B cell (primary cell): Measurements from ENCODE around the gene SIPA1L3. TPM values are rescaled to one million over a fixed set of nuclear protein-coding genes. Genes with fewer than 3 reads are reported as not detected.

ENCODE experiments used
- ATAC-seq: fragments of 200-7000 bp; cut with Tn5 transposase; one replicate; pipeline ENCODE4 v1.10.0; 2021; ENCODE audit warnings: low read depth, mild to moderate bottlenecking, moderate number of reproducible peaks, moderate library complexity
- CTCF ChIA-PET: fragments of 350-600 bp; sonication (Branson Sonifier 250); formaldehyde crosslinking; loops from one replicate; lab custom pipeline; 2021; ENCODE audit warnings: antibody characterized with exemption, inconsistent platforms; lab: Charles Lee
- POLR2A ChIA-PET: fragments of 350-600 bp; sonication (Branson Sonifier 250); formaldehyde crosslinking; loops from one replicate; lab custom pipeline; 2021; ENCODE audit warnings: antibody characterized with exemption; lab: Charles Lee
- DNase-seq: peaks from one replicate; pipeline ENCODE4 v3.0.0; 2013
- H2AFZ ChIP-seq: 2 replicates; pipeline ENCODE4 v1.6.1; 2012; ENCODE audit warnings: mild to moderate bottlenecking, low read depth, low read length; ENCODE audit not compliant: insufficient read depth, poor library complexity, severe bottlenecking
- H3K27ac ChIP-seq, 2 donors: 1 replicate in 1 of 2; 2 replicates in 1 of 2; pipeline ENCODE4 v1.5.1; 2012 to 2013; ENCODE audit warnings: low read length in 2 of 2, mild to moderate bottlenecking in 2 of 2, moderate library complexity in 1 of 2
- H3K27me3 ChIP-seq, 4 experiments: fragments of 200-600 bp in 1 of 4; sonication (generic) in 1 of 4; replicated peaks in 1 of 4; 1 replicate in 2 of 4; 2 replicates in 2 of 4; pipeline versions ENCODE4 v1.6.1 to v1.7.0; 2013 to 2016; ENCODE audit warnings: low read length in 3 of 4, mild to moderate bottlenecking in 2 of 4, mixed read lengths in 1 of 4, moderate library complexity in 1 of 4; ENCODE audit not compliant: insufficient read depth in 4 of 4, control insufficient read depth in 3 of 4; ENCODE audit errors: control extremely low read depth in 1 of 4
- H3K36me3 ChIP-seq, 2 experiments: replicated peaks in 1 of 2; 1 replicate in 1 of 2; 2 replicates in 1 of 2; pipeline versions ENCODE4 v1.6.1 to v1.7.1; 2013; ENCODE audit warnings: low read length in 1 of 2; ENCODE audit not compliant: insufficient read depth in 2 of 2, control insufficient read depth in 1 of 2; ENCODE audit errors: control extremely low read depth in 1 of 2, extremely low read depth in 1 of 2
- H3K4me1 ChIP-seq, 2 donors: fragments of 200-600 bp in 1 of 2; sonication (generic) in 1 of 2; 1 replicate in 1 of 2; 2 replicates in 1 of 2; pipeline versions ENCODE4 v1.5.1 to v1.6.1; 2013 to 2017; ENCODE audit warnings: low read length in 2 of 2; ENCODE audit not compliant: control insufficient read depth in 2 of 2, insufficient read depth in 2 of 2
- H3K4me2 ChIP-seq: replicated peaks from 2 replicates; pipeline ENCODE3; 2012; ENCODE audit warnings: mild to moderate bottlenecking, low read depth, low read length; ENCODE audit not compliant: poor library complexity, severe bottlenecking
- H3K4me3 ChIP-seq, 5 experiments: fragments of 200-600 bp in 1 of 5; sonication (generic) in 1 of 5; 1 replicate in 3 of 5; 2 replicates in 2 of 5; pipeline versions ENCODE4 v1.5.1 to v1.7.0; 2011 to 2016; ENCODE audit warnings: low read length in 4 of 5, mild to moderate bottlenecking in 4 of 5, low read depth in 2 of 5, control low read depth in 1 of 5, moderate library complexity in 1 of 5; ENCODE audit not compliant: insufficient read depth in 1 of 5; ENCODE audit errors: control extremely low read depth in 1 of 5, extremely low read depth in 1 of 5
- H3K79me2 ChIP-seq: fragments of 200-600 bp; sonication (generic); one replicate; pipeline ENCODE4 v1.6.0; 2016; ENCODE audit warnings: low read length; ENCODE audit not compliant: control insufficient read depth, insufficient read depth
- H3K9ac ChIP-seq: fragments of 200-600 bp; sonication (generic); 2 replicates; pipeline ENCODE4 v1.6.1; 2017; ENCODE audit warnings: mild to moderate bottlenecking, low read length, moderate library complexity
- H3K9me3 ChIP-seq, 3 donors: one replicate each; pipeline versions ENCODE4 v1.6.1 to v1.7.1; 2013; ENCODE audit warnings: low read length in 2 of 3; ENCODE audit not compliant: control insufficient read depth in 2 of 3, insufficient read depth in 1 of 3; ENCODE audit errors: control extremely low read depth in 1 of 3
- H4K20me1 ChIP-seq: 2 replicates; pipeline ENCODE4 v1.6.0; 2012; ENCODE audit warnings: mild to moderate bottlenecking, low read length; ENCODE audit not compliant: insufficient read depth, control insufficient read depth, poor library complexity, severe bottlenecking
- H3K27ac Mint-ChIP-seq: one replicate; pipeline ENCODE4 v1.8.0; 2021; ENCODE audit warnings: mixed read lengths
- H3K27me3 Mint-ChIP-seq: one replicate; pipeline ENCODE4 v1.8.0; 2021; ENCODE audit warnings: mixed read lengths
- H3K4me1 Mint-ChIP-seq: one replicate; pipeline ENCODE4 v1.8.0; 2021; ENCODE audit warnings: mixed read lengths
- H3K4me3 Mint-ChIP-seq: one replicate; pipeline ENCODE4 v1.8.0; 2021; ENCODE audit warnings: mixed read lengths
- H3K9me3 Mint-ChIP-seq: one replicate; pipeline ENCODE4 v1.8.0; 2022; ENCODE audit warnings: mixed read lengths; ENCODE audit not compliant: insufficient read depth
- EZH2 ChIP-seq: IDR thresholded peaks from 2 replicates; pipeline ENCODE4 v1.6.1; 2012; ENCODE audit warnings: borderline replicate concordance, low read depth, mild to moderate bottlenecking, moderate library complexity, low read length; ENCODE audit not compliant: insufficient read depth, poor library complexity, severe bottlenecking
- WGBS: methylation state at CpG from one replicate; pipeline ENCODE4 v1.1.5; 2013; ENCODE audit warnings: missing lambda C conversion rate; ENCODE audit not compliant: insufficient coverage; 5-methylcytosine and 5-hydroxymethylcytosine counted together
- intact Hi-C: fragments of 100-400 bp; cut with micrococcal nuclease; formaldehyde crosslinking; loops from one replicate; pipeline ENCODE4 v1.10.0; 2022
- polyA plus RNA-seq: library from polyadenylated mRNA; depleted of rRNA; stranded (reverse); fragments of >200 nt; gene quantifications from 2 replicates; pipeline ENCODE4 v1.2.3, GENCODE V29; 2012
- total RNA-seq, 2 donors: library from RNA; stranded (reverse); fragments of 120-200 nt in 1 of 2; gene quantifications; 1 replicate in 1 of 2; 2 replicates in 1 of 2; pipeline versions ENCODE4 v1.2.3 to v1.2.4, GENCODE V29; 2013 to 2022
- TF ChIP-seq, protein P1 (sequence below): fragments of 200-600 bp; IDR thresholded peaks from one replicate; pipeline ENCODE4 v1.8.0; 2022; ENCODE audit warnings: antibody characterized with exemption, mild to moderate bottlenecking

Gene SIPA1L3
- total and polyA plus RNA-seq, 2 donors (not counting 1 experiment from before 2014, with no cell fraction given), result 48.3 to 295 TPM

DNA sequence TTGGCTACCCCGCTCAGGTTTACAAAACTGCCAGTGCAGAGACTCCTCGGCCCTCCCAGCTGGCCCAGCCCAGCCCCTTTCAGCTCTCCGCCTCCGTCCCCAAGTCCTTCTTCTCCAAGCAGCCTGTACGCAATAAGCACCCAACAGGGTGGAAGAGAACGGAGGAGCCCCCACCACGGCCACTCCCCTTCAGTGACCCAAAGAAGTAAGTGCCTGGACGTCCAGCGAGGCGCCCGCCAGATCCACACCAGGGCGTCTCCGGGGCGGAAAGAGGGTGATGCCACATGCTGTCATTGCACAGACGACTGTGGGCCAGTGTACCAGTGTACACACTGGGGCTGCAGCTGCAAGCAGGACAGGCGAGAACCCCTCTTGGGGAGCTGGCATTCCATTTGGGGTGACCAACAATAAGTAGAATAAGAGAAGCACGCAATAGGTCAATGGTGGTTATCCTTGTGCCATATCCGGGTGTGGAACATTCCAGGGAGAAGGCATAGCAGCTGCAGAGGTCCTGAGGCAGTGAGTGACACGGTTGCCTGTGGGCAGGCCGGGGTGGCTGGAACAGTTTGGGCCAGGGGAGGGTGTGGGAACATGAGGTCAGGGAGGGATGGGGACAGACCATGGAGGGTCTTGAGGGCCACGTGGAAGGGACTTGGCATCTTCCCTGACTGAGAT, 275.7 kb downstream of the SIPA1L3 start:
- TF ChIP-seq, protein P1, sequence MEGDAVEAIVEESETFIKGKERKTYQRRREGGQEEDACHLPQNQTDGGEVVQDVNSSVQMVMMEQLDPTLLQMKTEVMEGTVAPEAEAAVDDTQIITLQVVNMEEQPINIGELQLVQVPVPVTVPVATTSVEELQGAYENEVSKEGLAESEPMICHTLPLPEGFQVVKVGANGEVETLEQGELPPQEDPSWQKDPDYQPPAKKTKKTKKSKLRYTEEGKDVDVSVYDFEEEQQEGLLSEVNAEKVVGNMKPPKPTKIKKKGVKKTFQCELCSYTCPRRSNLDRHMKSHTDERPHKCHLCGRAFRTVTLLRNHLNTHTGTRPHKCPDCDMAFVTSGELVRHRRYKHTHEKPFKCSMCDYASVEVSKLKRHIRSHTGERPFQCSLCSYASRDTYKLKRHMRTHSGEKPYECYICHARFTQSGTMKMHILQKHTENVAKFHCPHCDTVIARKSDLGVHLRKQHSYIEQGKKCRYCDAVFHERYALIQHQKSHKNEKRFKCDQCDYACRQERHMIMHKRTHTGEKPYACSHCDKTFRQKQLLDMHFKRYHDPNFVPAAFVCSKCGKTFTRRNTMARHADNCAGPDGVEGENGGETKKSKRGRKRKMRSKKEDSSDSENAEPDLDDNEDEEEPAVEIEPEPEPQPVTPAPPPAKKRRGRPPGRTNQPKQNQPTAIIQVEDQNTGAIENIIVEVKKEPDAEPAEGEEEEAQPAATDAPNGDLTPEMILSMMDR, result no peak
- TF ChIP-seq EZH2, result no peak
- no peak for DNase-seq
- ChIA-PET CTCF (no interaction called here), POLR2A (no interaction called here)
- Histone ChIP-seq H3K4me1 (no peaks in the 10 kb centered on the region), H3K27ac (no peak overlapping the region), H3K4me2 (no peak overlapping the region), H3K27me3 (no peaks in the 10 kb centered on the region), H2AFZ (no peak overlapping the region), H3K9ac (no peak overlapping the region), H3K9me3 (peaks cover 6 to 29% (median 10%) of the 10 kb centered on the region in 3 donors), H3K79me2 (peaks cover 16% of the 10 kb centered on the region), H4K20me1 (peaks cover 58% of the 10 kb centered on the region), H3K4me3 (no peak overlapping the region), H3K36me3 (peaks cover 19 to 69% of the 10 kb centered on the region in 2 experiments)
- H3K27me3 Mint-ChIP-seq, result no peaks in the 10 kb centered on the region
- peaks cover 5% of the 10 kb centered on the region for H3K9me3 Mint-ChIP-seq
- H3K27ac Mint-ChIP-seq, result no peak overlapping the region
- intact Hi-C loops, result no loop called here
- 98% methylated on average over 21 of the region's 21 CpGs for WGBS
- ATAC-seq, result no peak
- H3K4me3 Mint-ChIP-seq, result no peak overlapping the region
- peaks cover 2% of the 10 kb centered on the region for H3K4me1 Mint-ChIP-seq

DNA sequence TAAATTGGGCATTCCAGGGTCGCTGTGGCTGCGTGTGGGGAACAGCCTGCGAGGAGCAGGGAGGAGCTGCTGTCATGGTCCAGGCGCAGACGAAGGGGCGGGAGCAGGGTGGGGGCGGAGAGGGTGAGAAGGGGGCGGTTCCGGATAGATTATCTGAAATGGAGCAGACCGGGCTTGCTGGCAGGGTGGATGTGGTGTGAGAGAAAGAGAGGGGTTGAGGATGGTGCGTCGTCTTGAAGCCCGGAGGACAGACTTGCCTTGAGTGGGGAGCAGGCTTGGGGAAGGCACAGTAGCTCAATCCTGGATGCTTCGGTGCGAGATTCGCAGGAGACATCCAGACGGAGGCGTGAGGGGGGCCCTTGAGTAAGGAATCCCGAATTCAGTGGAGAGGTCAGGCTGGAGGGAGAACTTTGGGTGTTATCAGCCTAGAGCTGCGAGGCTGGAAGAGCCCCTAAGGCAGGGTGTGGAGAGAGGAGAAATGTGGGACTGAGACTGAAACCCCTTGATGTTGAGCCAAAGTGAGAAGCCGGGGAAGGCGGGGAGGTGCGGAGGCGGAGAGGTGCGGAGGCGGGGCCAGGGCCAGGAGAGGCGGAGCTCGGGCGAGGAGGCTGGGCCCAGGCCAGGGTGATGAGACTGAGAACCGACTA, 276.4 kb downstream of the SIPA1L3 start:
- ChIA-PET POLR2A (no interaction called here), CTCF (interaction anchor here (1.0 kb wide), 1 partner anchor 281 kb away, joined by 3 read pairs; no protein-coding TSS in a partner anchor)
- peaks cover 19 to 68% of the 10 kb centered on the region in 2 experiments for H3K36me3 ChIP-seq
- TF ChIP-seq, protein P1, result no peak
- TF ChIP-seq EZH2, result no peak
- H4K20me1 ChIP-seq, result peaks cover 64% of the 10 kb centered on the region
- no peak overlapping the region for H3K9ac ChIP-seq
- H3K27ac ChIP-seq, result no peak overlapping the region
- H3K9me3 ChIP-seq, result peaks cover 6 to 22% (median 10%) of the 10 kb centered on the region in 3 donors
- H2AFZ ChIP-seq, result no peak overlapping the region
- DNase-seq, result no peak
- Mint-ChIP-seq H3K27me3 (no peaks in the 10 kb centered on the region), H3K27ac (no peak overlapping the region), H3K9me3 (peaks cover 5% of the 10 kb centered on the region), H3K4me3 (no peak overlapping the region), H3K4me1 (peaks cover 2% of the 10 kb centered on the region)
- intact Hi-C loops, result no loop called here
- ATAC-seq, result no peak
- no peaks in the 10 kb centered on the region for H3K4me1 ChIP-seq
- 97% methylated on average over 29 of the region's 30 CpGs for WGBS
- no peak overlapping the region for H3K4me2 ChIP-seq
- H3K27me3 ChIP-seq, result no peaks in the 10 kb centered on the region
- peaks cover 16% of the 10 kb centered on the region for H3K79me2 ChIP-seq
- H3K4me3 ChIP-seq, result no peak overlapping the region
